Liver (tissue), 9 donors: Measurements from ENCODE around the gene HINT1. TPM values are rescaled to one million over a fixed set of nuclear protein-coding genes. Genes with fewer than 3 reads are reported as not detected.
A peak's percentile ranks its signal among the peaks of the same experiment; 100 is the strongest.

Experiments
- DNase-seq: peaks from one replicate; pipeline ENCODE4 v3.0.0-alpha.2; 2017; ENCODE audit warnings: low spot score
- H3K27ac ChIP-seq, 2 donors: one replicate each; pipeline ENCODE4 v1.7.0; 2013; ENCODE audit warnings: inconsistent platforms in 2 of 2, low read length in 2 of 2, control low read depth in 1 of 2, low read depth in 1 of 2, mild to moderate bottlenecking in 1 of 2
- H3K27me3 ChIP-seq, 4 donors: one replicate each; pipeline versions ENCODE4 v1.6.1 to v1.7.0; 2013; ENCODE audit warnings: low read length in 3 of 4, inconsistent platforms in 1 of 4, mild to moderate bottlenecking in 1 of 4, moderate library complexity in 1 of 4; ENCODE audit not compliant: control insufficient read depth in 4 of 4, insufficient read depth in 4 of 4
- H3K36me3 ChIP-seq, 4 donors: one replicate each; pipeline versions ENCODE4 v1.6.1 to v1.7.0; 2013; ENCODE audit warnings: low read length in 3 of 4, mild to moderate bottlenecking in 3 of 4, low read depth in 1 of 4, moderate library complexity in 1 of 4; ENCODE audit not compliant: control insufficient read depth in 4 of 4, insufficient read depth in 3 of 4
- H3K4me1 ChIP-seq, 4 donors: one replicate each; pipeline versions ENCODE4 v1.6.1 to v1.7.0; 2013; ENCODE audit warnings: low read length in 3 of 4, mild to moderate bottlenecking in 3 of 4, moderate library complexity in 1 of 4; ENCODE audit not compliant: control insufficient read depth in 4 of 4, insufficient read depth in 4 of 4
- H3K4me3 ChIP-seq, 3 donors: one replicate each; pipeline versions ENCODE4 v1.6.1 to v1.7.0; 2013; ENCODE audit warnings: low read length in 3 of 3, control low read depth in 1 of 3, low read depth in 1 of 3, mild to moderate bottlenecking in 1 of 3
- H3K9ac ChIP-seq, 2 donors: one replicate each; pipeline ENCODE4 v1.7.0; 2013; ENCODE audit warnings: low read length in 2 of 2, mild to moderate bottlenecking in 2 of 2, moderate library complexity in 2 of 2, control low read depth in 1 of 2, low read depth in 1 of 2
- H3K9me3 ChIP-seq, 4 donors: one replicate each; pipeline versions ENCODE4 v1.6.1 to v1.7.0; 2013; ENCODE audit warnings: low read length in 3 of 4; ENCODE audit not compliant: control insufficient read depth in 4 of 4
- EGR1 ChIP-seq, 2 donors: IDR thresholded peaks; 2 replicates each; pipeline ENCODE4 v1.6.1; 2016 to 2018; ENCODE audit warnings: antibody characterized with exemption in 2 of 2, low read depth in 2 of 2
- FOXA1 ChIP-seq: IDR thresholded peaks from 2 replicates; pipeline ENCODE4 v1.6.1; 2016; ENCODE audit warnings: antibody characterized with exemption
- FOXA2 ChIP-seq: IDR thresholded peaks from 2 replicates; pipeline ENCODE4 v1.6.1; 2016; ENCODE audit warnings: antibody characterized with exemption
- GABPA ChIP-seq, 2 donors: IDR thresholded peaks in 1 of 2; conservative IDR thresholded peaks in 1 of 2; 2 replicates each; pipeline ENCODE4 v1.6.1; 2016; ENCODE audit warnings: antibody characterized with exemption in 2 of 2, mild to moderate bottlenecking in 1 of 2, moderate library complexity in 1 of 2
- HNF4A ChIP-seq, 2 donors: conservative IDR thresholded peaks; 2 replicates each; pipeline ENCODE4 v1.6.1; 2016; ENCODE audit warnings: antibody characterized with exemption in 2 of 2, mild to moderate bottlenecking in 2 of 2
- HNF4G ChIP-seq: IDR thresholded peaks from 2 replicates; pipeline ENCODE4 v1.6.1; 2016; ENCODE audit warnings: antibody characterized with exemption
- JUND ChIP-seq, 2 donors: IDR thresholded peaks; 2 replicates each; pipeline ENCODE4 v1.6.1; 2016; ENCODE audit warnings: antibody characterized with exemption in 2 of 2
- NR2F2 ChIP-seq: IDR thresholded peaks from 2 replicates; pipeline ENCODE4 v1.6.1; 2016; ENCODE audit warnings: antibody characterized with exemption
- RAD21 ChIP-seq, 2 donors: IDR thresholded peaks; 2 replicates each; pipeline ENCODE4 v1.6.1; 2016; ENCODE audit warnings: antibody characterized with exemption in 2 of 2, mild to moderate bottlenecking in 2 of 2
- RXRA ChIP-seq, 2 donors: IDR thresholded peaks; 2 replicates each; pipeline ENCODE4 v1.6.1; 2017 to 2018; ENCODE audit warnings: antibody characterized with exemption in 2 of 2, mild to moderate bottlenecking in 1 of 2
- SP1 ChIP-seq: IDR thresholded peaks from 2 replicates; pipeline ENCODE4 v1.6.1; 2018; ENCODE audit warnings: antibody characterized with exemption, mild to moderate bottlenecking
- TAF1 ChIP-seq: conservative IDR thresholded peaks from 2 replicates; pipeline ENCODE4 v1.6.1; 2016; ENCODE audit warnings: antibody characterized with exemption, mild to moderate bottlenecking
- YY1 ChIP-seq: IDR thresholded peaks from 2 replicates; pipeline ENCODE4 v1.6.1; 2016; ENCODE audit warnings: antibody characterized with exemption, mild to moderate bottlenecking
- ZBTB33 ChIP-seq: IDR thresholded peaks from 2 replicates; pipeline ENCODE4 v1.6.1; 2016; ENCODE audit warnings: antibody characterized with exemption
- WGBS: extraction: QIAGEN DNeasy Blood & Tissue Kit; methylation state at CpG from one replicate; pipeline ENCODE4 v1.1.7; 2013; 5-methylcytosine and 5-hydroxymethylcytosine counted together
- polyA plus RNA-seq, 2 donors: library from polyadenylated mRNA; stranded (reverse) in 1 of 2; unstranded in 1 of 2; fragments of 200-250 nt in 1 of 2; fragments of >200 nt in 1 of 2; fragmentation: Nextera tagmentation in 1 of 2; extraction: Ambion mirVana in 1 of 2; gene quantifications; one replicate each; pipeline versions ENCODE4 v1.2.1 to v1.2.3, GENCODE V29; 2013 to 2015
- total RNA-seq, 2 donors: library from RNA; depleted of rRNA; stranded (reverse); fragments of >200 nt; gene quantifications; one replicate each; pipeline ENCODE4 v1.2.3, GENCODE V29; 2014
- TF ChIP-seq, protein P1 (sequence below): IDR thresholded peaks from 2 replicates; pipeline ENCODE4 v1.6.1; 2016; ENCODE audit warnings: antibody characterized with exemption
- TF ChIP-seq, protein P2 (sequence below): IDR thresholded peaks from 2 replicates; pipeline ENCODE4 v1.6.1; 2016; ENCODE audit warnings: antibody characterized with exemption, mild to moderate bottlenecking
- TF ChIP-seq, protein P3 (sequence below): fragments of 150-350 bp; IDR thresholded peaks from 2 replicates; pipeline ENCODE4 v1.5.1; 2017; ENCODE audit warnings: improper control_type of control experiment, low read depth, low read length; ENCODE audit not compliant: missing input control
- TF ChIP-seq, protein P4 (sequence below): IDR thresholded peaks from 2 replicates; pipeline ENCODE4 v1.6.1; 2016; ENCODE audit warnings: antibody characterized with exemption
- donor health status: healthy.
- donor health status: healthy.
- donor health status: healthy.
- donor health status: healthy.
- donor health status: healthy.

The HINT1 gene
- total and polyA plus RNA-seq, 4 donors, result 112 to 902 (median 314) TPM

DNA sequence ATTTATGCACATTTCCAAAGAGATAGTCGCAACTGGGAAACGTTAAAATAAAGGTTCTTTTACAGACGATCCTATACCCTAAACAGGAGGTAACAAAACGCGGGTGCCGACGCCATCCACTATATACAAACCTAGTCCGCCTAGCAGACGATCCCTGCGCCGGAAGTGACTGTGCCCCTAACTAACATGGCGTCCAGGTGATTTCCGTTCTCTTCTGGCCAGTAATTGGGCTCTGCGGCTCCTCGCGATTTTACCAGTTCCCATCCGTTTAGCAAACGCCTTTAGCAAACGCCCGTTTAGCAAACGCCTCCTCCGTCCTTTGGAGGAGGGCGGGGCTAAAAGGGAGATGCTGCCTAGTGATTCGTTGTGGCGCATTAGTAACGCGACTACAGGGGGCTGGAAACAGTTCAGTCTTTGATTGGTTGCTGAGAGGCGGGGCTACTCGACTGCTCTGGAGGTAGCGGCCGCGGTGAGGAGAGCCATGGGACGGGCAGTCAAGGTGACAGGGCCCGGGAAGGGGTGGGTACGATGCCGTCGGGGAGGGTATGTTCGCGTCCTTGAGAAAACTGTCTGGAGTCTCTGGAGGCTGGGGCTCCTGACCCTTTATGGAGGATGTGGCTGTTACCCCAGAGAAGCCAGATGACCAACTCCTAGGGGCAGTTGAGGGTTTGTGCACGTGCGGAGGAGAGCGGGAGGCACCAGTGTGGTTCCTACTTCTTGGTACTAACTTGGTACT is 5.7 kb upstream of the HINT1 start, which contains the start of gene LYRM7:
Gene LYRM7, plus strand, starts transcription at position 405 of the 736 bp plus-strand sequence. Its CDS starts 77 bp downstream, at position 482.
- WGBS, result under 1% methylated on average over 42 of the region's 42 CpGs

More for the DNA sequence above, 5.7 kb upstream of the HINT1 start, which contains the start of gene LYRM7:
- Histone ChIP-seq H3K27me3 (no peaks in the 10 kb centered on the region), H3K27ac (peak within 1 kb of the TSS; percentile 53 to 60), H3K9ac (peak within 1 kb of the TSS; percentile 58 to 86), H3K4me3 (peak within 1 kb of the TSS; percentile 75 to 80 (median 76)), H3K9me3 (no peaks in the 10 kb centered on the region), H3K4me1 (peaks cover 4 to 15% (median 12%) of the 10 kb centered on the region in 4 donors), H3K36me3 (no peaks in the 10 kb centered on the region)
- DNase-seq, result peak; percentile 93
- TF ChIP-seq, protein P1, sequence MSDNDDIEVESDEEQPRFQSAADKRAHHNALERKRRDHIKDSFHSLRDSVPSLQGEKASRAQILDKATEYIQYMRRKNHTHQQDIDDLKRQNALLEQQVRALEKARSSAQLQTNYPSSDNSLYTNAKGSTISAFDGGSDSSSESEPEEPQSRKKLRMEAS, result peak; percentile 86
- TF ChIP-seq ZBTB33 (peak; percentile 99), HNF4A (conservative IDR thresholded peaks at IDR 0.05) (peak; percentile 31 to 32), EGR1 (IDR thresholded peaks at IDR 0.05; ENCODE audit: low read depth in 2 of 2) (peak in 1 of 2 donors; percentile 68), TAF1 (peak; percentile 82), RAD21 (IDR thresholded peaks at IDR 0.05) (peak; percentile 57 to 71), FOXA1 (peak; percentile 35), JUND (IDR thresholded peaks at IDR 0.05) (peak; percentile 59 to 61), FOXA2 (peak; percentile 34), YY1 (peak; percentile 100), NR2F2 (no peak), SP1 (peak; percentile 93), GABPA (IDR thresholded peaks at IDR 0.05 in 1 of 2, conservative IDR thresholded peaks at IDR 0.05 in 1 of 2) (peak; percentile 99), HNF4G (no peak), RXRA (IDR thresholded peaks at IDR 0.05) (peak; percentile 45 to 51)
- TF ChIP-seq, protein P2, sequence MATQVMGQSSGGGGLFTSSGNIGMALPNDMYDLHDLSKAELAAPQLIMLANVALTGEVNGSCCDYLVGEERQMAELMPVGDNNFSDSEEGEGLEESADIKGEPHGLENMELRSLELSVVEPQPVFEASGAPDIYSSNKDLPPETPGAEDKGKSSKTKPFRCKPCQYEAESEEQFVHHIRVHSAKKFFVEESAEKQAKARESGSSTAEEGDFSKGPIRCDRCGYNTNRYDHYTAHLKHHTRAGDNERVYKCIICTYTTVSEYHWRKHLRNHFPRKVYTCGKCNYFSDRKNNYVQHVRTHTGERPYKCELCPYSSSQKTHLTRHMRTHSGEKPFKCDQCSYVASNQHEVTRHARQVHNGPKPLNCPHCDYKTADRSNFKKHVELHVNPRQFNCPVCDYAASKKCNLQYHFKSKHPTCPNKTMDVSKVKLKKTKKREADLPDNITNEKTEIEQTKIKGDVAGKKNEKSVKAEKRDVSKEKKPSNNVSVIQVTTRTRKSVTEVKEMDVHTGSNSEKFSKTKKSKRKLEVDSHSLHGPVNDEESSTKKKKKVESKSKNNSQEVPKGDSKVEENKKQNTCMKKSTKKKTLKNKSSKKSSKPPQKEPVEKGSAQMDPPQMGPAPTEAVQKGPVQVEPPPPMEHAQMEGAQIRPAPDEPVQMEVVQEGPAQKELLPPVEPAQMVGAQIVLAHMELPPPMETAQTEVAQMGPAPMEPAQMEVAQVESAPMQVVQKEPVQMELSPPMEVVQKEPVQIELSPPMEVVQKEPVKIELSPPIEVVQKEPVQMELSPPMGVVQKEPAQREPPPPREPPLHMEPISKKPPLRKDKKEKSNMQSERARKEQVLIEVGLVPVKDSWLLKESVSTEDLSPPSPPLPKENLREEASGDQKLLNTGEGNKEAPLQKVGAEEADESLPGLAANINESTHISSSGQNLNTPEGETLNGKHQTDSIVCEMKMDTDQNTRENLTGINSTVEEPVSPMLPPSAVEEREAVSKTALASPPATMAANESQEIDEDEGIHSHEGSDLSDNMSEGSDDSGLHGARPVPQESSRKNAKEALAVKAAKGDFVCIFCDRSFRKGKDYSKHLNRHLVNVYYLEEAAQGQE, result peak; percentile 95
- TF ChIP-seq, protein P3, sequence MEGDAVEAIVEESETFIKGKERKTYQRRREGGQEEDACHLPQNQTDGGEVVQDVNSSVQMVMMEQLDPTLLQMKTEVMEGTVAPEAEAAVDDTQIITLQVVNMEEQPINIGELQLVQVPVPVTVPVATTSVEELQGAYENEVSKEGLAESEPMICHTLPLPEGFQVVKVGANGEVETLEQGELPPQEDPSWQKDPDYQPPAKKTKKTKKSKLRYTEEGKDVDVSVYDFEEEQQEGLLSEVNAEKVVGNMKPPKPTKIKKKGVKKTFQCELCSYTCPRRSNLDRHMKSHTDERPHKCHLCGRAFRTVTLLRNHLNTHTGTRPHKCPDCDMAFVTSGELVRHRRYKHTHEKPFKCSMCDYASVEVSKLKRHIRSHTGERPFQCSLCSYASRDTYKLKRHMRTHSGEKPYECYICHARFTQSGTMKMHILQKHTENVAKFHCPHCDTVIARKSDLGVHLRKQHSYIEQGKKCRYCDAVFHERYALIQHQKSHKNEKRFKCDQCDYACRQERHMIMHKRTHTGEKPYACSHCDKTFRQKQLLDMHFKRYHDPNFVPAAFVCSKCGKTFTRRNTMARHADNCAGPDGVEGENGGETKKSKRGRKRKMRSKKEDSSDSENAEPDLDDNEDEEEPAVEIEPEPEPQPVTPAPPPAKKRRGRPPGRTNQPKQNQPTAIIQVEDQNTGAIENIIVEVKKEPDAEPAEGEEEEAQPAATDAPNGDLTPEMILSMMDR, result no peak
- TF ChIP-seq, protein P4, sequence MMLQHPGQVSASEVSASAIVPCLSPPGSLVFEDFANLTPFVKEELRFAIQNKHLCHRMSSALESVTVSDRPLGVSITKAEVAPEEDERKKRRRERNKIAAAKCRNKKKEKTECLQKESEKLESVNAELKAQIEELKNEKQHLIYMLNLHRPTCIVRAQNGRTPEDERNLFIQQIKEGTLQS, result no peak
